HG03066 (cell line): ENCODE data around the gene FAM98B.

Experiments
- ATAC-seq: cut with Tn5 transposase; IDR thresholded peaks from one replicate; pipeline ENCODE4 v1.9.1; 2021; ENCODE audit warnings: low read depth; ENCODE audit not compliant: unreplicated experiment

Gene FAM98B

DNA sequence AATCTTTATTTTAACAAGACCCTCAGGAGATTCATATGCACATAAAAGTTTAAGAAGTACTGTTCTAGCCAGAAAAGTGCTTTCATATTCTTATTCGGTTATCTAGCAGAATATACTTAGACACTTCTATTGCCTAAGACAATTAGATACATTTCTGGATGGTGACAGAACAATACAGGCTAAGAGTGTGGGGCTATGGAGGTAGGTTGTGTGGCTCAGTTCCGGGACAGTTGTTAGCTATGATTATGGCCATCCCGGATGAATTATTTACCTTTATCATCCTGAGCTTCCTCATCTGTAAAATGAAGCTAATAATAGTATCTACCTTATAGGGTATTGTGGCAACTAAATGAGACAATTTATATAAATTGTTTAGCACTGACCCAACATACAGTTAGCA, 6.6 kb downstream of the FAM98B start:
- ATAC-seq = no peak

DNA sequence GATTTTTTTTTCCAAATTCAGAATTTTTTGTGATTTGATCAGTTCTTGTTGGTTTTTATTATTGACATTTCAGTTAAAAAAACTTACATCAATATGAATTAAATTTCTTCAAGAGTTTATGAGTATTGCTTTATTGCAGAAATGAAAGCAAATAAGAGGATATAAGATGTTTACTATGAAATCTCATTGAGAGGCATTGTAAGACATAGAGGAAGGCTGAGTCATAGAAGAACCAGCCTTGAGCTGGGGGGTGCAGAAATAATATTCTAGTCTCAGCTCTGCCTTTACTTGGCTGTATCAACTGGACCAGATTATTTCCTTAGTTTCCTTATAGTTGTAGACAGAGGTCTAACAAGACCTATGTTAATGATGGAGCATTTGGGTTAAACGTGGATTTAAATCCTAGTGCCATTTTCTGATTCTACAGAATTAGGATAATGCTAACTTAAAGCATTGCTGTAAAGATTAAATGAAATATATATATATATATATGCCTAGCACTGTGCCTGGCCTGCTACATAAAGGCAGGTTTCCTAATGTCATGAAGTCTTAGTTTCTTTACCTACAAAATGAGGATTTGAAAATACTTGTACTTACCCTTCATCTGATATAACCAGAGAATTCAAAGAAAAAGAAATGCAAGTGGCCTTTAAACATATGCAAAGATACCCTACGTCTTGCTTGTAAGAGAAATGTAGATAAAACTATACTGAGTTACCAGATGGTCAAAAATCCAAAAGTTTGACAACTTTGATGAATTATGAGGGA, 7.3 kb downstream of the FAM98B start:
- ATAC-seq = peak; percentile 63

DNA sequence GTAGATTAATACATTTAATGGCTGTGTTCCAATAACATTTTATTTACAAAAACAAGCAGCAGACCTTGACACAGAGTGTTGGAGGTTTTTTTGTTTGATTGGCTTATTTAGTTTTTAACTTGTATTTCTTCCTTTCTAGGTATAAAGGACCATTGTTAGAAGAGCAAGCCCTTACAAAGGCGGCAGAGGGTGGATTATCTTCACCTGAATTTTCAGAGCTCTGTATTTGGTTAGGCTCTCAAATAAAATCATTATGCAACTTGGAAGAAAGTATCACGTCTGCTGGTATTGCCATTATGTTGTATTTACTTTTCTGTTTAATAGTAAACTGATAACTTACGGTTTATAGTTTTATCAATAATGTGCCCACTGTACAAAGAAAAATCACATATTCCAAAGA, 10.0 kb downstream of the FAM98B start:
- no peak for ATAC-seq

DNA sequence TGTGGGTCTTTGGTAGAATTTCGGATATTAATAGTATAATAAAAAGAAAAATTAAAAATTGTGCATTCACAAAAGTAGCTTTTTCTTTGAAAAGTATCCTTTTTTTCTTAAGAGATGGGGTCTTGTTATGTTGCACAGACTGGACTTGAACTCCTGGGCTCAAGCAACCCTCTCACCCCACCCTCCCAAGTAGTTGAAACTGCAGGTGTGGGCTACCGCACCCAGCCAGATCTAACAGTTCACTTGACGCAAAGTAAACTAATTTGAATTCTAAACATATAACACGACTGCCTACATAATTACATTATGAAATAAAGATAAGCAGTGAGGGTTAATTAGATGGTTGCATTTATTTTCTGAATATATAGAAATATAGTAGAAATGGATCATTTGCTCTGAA, 10.7 kb downstream of the FAM98B start:
- ATAC-seq = no peak

DNA sequence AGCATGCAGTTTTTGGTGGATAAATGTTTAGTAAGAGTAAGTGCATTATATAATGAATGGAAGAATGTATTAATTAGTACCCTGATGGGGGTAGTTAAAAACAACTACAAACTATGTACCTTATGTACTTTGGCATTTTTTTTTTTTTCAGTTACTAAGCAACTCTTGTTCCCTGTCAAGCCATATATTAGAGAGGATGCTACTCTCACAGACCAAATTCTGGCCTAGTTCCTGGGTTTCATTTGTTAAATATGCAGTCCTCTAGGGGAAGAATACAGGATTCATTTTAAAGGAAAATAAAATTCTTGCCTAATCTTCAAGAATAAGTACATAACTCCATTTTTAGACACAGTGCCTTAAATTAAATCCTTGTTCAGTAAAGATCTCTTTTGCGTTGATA, 16.9 kb downstream of the FAM98B start:
- no peak for ATAC-seq

DNA sequence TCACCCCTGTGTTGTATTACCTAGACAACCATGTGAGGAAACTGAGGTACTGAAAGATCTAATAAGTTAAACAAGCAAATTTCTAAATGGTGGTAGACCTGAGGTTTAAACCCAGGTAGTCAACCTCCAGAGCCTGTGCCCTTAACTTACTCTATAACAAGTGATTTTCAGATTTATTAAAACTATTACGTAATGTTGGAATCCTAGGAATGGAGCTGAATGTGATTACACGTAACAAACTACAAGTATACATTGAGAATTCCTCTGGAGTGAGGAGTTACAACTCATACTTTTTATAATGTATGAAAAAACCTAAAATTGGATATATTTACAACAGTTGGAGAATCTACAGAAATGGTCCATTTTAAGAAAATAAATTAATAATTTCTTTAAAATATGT, 18.0 kb downstream of the FAM98B start:
- no peak for ATAC-seq

DNA sequence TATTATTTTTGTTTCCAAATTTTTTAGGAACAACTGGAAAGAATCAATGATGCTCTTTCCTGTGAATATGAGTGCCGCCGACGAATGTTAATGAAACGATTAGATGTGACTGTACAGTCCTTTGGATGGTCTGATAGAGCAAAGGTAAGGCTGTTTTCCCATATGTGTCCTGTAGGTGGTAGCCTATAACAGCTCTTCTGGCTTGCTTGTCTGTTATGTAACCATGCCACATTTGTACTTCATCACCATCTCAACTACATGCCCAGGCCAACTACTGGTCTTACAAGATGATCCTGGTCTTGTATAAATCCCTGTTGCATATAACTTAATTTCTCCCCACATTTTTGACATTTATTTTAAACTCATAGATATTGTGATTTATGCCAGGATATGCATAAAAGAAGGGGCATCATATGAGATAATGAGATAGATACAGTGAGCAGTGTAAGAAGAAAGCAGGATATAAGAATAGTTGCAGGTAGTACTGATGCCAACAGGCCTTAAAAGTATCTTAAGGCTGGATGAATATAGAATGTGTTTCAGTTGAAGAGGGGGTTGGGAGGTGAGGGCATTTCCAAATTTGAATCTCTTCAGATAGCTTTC, 20.3 kb downstream of the FAM98B start:
- peak; percentile 98 for ATAC-seq

DNA sequence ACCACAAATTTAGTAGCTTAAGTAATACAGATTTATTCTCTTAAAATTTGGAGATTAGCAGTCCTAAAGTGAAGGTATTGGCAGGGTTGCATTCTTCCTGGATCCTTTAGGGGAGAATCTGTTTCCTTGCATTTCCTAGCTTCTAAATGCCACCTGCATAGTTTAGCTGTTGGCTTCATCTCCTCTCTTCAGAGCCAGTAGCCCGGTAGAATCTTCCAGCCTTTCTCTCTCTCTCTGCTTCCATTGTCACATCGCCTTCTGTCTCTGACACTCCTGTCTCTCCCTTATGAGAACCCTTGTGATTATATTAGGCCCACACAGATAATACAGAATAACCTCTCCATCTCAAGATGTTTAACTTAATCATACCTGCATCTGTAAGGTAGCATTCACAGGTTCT, 21.4 kb downstream of the FAM98B start:
- ATAC-seq = no peak

DNA sequence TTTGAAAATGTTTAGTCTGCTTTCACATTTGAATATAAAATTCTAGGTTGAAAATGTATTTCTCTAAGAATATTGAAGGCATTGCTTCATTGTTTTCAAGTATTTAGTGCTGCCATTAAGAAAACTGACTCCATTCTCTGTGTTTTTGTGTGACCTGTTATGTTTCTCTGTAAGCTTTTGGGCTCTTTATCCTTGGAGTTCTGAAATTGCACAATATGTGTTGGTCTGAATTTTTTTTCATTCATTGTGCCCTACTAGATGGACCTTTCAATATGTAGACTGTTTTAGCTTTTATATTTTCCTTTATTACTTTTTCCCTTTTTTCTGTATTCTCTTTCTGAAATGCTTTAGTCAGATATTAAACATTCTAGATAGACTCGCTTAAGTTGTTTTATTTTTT, 22.2 kb downstream of the FAM98B start:
- ATAC-seq = no peak

DNA sequence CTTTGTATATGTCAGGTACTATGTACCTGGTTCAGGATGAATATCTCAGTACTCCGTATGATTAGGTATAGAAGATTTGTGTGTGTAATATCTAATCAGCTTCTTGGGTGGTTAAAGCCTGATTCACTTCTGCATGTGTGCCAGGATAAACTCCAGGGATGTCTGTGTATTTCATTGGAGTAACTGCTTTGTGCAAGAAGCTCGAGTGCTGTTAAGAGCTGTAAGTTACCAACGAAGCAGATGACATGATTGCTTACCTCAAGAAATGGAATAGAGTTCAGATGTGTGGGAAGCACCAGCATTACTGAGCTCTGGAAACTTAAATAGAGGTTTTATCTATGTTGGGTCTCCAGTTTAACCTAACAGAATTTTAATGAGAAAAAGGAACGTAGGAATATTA, 23.7 kb downstream of the FAM98B start:
- no peak for ATAC-seq

DNA sequence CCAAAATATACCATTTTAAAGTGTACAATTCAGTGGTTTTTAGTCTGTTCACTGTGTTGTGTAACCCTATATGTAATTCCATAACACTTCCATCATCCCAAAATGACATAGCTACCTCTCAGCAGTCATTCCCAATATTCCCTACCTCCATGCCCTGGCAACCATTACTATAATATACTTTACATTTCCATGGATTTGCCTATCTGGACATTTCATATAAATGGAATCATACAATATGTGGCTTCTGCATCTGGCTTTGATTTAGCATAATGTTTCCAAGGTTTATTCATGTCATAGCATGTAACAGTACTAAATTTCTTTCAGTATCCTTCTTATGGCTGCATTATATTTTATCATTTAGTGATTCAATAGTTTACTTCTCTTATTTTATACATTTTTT, 25.3 kb downstream of the FAM98B start:
- ATAC-seq = no peak

DNA sequence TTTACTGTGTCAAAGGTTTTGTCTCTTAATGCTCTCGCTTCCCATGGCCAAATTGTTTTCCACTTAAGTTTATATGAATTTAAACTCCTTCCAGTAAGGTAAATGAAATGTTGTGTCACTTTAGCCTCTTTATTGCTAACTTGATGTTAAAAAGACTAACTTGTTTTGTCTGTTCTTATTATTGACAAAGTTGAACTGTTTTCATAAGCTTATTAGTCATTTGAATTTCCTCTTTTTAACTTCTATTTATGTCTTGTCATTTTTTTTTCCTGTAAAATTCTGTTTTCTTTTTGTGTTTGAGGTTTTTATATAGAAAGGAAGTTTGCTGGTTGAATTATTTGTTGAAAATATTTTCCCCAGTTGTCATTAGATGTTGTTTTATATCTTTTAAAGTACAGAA, 25.8 kb downstream of the FAM98B start:
- ATAC-seq = no peak

DNA sequence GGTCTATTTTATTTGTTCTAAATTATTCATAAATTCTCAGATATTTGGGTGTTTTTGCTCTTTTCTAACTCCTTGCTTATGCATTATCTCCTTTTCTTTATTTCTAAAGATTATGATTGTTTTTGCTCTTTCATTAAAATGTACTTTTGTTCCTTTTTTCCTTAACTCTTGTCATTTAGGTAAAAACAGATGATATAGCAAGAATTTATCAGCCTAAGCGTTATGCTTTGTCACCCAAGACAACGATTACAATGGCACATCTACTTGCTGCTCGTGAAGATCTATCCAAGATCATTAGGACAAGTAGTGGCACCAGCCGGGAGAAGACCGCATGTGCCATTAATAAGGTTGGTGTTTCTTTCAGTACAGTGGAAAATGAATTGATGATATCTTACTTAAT, 27.2 kb downstream of the FAM98B start:
- no peak for ATAC-seq

DNA sequence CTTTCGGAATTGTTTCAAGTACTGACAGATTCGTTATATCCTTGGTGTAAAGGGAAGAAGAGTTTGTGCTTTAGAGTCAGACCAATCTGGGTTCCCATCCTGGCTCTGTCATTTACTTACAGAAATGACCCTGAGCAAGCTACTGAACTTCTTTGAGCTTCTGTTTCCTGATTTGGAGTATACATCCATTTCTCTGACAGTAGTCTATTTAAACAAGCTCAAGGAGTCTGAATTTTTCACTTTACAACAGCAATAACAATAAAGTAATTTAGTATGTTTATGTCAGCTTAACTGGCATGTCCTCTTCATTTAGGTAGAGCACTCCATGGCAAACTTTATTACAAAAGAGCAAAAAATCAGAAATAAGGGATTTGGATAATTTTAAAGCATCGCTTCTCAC, 27.8 kb downstream of the FAM98B start:
- no peak for ATAC-seq

DNA sequence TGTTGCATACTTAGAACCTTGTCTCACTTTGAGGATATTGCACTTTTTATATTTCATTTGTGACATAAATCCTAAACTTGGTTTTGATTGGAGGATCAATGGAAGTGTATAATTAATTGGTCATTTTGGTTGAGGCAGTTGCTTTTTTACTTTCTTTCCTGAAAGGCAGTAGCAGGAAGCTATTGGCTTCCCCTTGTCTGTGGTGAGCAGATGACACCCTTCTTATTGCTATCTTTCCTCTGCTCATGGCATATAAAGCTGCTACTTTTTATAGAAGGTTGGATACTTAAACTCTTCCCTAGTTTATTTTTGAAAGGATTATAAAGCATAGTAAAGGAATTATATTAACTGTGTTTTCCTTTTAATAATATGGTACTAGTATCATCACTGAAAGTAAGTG, 28.6 kb downstream of the FAM98B start:
- no peak for ATAC-seq

DNA sequence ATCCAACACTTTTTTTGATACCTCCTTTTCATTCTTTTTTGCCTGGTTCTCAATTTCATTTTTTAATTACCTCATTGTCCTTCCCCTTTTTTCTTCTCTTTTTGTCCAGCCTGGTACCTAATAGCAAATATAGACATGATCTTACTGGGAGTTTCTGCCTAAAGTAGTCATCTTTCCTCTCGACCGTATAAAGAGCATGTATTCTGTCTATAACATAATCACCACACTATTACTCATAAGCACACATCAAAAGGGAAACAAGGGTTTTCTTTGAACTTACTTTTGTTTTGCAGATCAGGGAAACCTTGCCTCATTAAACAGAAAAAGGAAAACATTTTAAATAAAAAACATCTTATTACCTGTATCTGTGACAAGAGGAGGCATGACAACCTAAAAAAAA, 33.0 kb downstream of the FAM98B start:
- no peak for ATAC-seq

DNA sequence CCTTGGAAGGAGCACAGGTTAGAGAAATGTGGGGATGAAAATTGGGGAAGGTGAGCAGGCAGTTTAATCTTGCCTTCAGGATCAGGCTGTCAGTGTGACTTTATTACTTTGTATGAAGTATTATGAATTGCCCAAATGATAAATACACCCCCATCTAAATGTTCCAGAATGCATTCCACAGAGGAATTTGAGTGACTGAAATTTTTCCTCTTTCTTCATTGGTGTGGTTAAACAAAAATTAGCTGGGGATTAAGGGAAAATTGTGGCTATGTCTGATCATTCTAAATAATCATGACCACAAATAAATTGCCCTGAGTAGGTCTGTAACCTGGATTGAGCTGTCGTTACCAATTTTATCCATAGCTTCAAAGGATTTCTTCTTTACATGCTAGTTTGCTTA, 33.5 kb downstream of the FAM98B start:
- ATAC-seq = no peak

DNA sequence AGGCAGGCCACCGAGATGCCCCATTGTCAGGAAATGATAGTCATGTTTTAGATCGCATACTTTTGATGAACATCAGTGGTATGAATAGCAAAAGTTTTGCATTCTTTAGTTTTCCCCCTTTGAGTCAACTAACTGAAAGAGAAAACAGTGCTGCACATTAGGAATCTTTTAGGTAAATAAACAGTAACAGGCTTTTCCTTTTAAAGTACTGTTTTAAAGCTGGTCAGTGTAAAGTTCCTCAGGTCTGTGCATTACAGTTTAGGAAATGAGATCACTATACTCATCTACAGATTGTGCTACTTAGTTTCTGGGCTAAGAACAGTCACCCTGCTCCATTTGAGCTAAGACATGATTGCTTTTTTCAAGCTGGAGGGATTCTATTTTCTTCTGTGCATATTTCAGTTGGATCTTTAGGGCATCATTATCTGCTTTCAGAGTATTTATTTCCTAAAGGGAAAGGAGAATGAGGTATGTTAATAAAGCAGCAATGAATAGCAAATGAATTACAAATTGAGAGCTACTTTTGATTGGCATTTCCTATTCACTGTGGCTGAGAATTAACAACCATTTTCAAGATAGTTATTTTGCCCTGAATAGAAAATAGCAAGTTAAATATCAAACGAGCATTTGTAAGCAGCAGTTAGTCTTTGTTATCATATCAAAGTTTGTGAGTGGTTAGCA, 36.5 kb downstream of the FAM98B start:
- no peak for ATAC-seq

DNA sequence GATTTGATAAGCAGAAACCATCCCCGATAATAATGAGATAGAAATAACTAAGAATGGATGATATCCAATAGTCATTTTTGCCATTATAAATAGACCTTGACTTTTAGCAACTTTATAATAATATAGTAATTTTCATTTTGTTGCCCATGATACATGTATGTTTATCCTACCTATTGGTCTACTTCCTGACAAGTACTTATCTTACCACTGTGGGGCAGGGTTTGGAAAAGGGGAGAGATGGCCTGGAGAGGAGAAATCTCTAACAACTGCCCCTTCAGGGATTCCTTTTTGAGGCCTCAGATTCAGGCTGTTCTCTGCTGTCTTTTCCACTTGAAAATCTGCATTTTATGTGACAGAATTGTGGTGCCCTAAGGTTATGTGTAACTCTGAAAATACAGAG, 42.2 kb downstream of the FAM98B start:
- ATAC-seq = no peak

DNA sequence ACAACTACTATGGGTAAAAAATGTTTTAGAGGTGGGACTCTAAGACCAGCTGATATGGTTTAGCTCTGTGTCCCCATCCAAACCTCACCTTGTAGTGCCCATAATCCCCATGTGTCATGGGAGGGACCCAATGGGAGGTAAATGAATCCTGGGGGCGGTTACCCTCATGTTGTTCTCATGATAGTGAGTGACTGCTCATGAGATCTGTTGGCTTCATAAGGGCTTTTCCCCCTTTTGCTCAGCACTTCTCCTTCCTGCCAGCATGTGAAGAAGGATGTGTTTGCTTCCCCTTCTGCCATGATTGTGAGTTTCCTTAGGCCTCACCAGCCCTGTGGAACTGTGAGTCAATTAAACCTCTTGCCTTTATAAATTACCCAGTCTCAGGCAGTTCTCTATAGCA, 45.7 kb downstream of the FAM98B start:
- ATAC-seq = no peak

DNA sequence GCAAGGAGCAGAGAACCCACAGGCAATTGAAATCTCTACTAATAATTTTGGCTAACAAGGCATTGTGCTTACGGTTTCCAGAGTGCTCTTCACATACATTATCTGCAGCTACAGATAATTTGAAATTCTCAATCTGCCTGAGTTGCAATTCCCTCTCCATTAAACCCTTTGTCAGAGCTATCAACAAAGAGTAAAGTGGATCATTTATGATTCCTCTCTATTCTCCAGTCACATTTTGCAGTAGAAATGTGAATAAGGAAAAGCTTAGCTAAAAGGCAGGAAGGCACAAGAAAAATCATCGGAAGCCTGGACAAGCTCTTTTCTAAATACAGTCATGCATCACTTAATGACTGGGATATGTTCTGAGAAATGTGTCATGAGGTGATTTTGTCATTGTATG, 49.6 kb downstream of the FAM98B start:
- no peak for ATAC-seq
